ENCODE data around the gene RNF150.
"Not testable (repeated sequence)": the region's sequence is repeated elsewhere in the genome, so short reads cannot be mapped to it uniquely, and the experiment has no call there.

The RNF150 gene

DNA sequence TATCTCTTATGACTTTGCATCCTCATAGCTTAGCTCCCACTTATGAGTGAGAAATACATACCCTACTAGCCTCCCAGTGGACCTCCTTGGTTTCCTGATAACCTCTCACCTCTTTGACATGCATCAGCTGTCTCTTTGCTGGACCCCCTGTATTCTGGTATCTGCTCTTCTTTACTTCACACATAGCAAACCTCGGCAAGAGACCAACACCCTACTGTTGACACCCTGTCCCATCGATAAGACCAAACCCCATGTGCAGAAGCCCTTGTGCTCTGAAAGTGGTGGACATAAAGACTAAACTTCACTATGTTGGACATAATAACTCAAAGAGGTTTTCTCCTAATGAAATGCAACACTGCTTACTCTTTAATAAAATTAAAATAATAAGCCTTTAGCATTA lies 75.7 kb downstream of the RNF150 start:
- H3K4me3 ChIP-seq (ENCODE audit: low read depth in 1 of 2, low read length in 1 of 2) = no peak overlapping the region
- H3K27ac ChIP-seq = no peak overlapping the region
- no peaks in the 10 kb centered on the region for H3K9me3 ChIP-seq
- TF ChIP-seq, protein P1, sequence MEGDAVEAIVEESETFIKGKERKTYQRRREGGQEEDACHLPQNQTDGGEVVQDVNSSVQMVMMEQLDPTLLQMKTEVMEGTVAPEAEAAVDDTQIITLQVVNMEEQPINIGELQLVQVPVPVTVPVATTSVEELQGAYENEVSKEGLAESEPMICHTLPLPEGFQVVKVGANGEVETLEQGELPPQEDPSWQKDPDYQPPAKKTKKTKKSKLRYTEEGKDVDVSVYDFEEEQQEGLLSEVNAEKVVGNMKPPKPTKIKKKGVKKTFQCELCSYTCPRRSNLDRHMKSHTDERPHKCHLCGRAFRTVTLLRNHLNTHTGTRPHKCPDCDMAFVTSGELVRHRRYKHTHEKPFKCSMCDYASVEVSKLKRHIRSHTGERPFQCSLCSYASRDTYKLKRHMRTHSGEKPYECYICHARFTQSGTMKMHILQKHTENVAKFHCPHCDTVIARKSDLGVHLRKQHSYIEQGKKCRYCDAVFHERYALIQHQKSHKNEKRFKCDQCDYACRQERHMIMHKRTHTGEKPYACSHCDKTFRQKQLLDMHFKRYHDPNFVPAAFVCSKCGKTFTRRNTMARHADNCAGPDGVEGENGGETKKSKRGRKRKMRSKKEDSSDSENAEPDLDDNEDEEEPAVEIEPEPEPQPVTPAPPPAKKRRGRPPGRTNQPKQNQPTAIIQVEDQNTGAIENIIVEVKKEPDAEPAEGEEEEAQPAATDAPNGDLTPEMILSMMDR (IDR thresholded peaks at IDR 0.05) = no peak
- no peaks in the 10 kb centered on the region for H3K36me3 ChIP-seq
- no peaks in the 10 kb centered on the region for H3K4me1 ChIP-seq (ENCODE audit: control insufficient read depth in 1 of 2, insufficient read depth in 1 of 2, low read depth in 1 of 2, low read length in 1 of 2)
- H3K27me3 ChIP-seq = no peaks in the 10 kb centered on the region

DNA sequence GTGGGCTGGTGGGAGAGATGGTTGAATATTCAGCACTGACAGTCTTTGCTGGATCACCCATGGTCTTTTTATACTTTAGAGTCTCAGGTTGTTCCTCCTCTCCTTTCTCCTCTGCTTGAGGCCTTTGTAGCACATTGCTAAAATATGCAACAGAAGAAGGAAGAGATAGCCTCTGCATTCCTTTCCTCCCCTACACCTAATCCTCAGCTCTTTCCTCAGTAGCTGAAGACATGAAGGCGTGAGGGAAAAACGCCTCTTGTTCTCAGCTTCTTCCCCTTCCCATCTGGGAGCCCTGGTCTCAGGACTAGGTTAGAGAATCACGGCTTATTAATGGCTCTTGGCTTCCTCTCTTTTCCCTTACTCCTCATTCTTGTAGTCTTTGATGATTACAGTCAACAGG lies 76.8 kb downstream of the RNF150 start:
- TF ChIP-seq, protein P1 (IDR thresholded peaks at IDR 0.05) = no peak
- H3K4me3 ChIP-seq (ENCODE audit: low read depth in 1 of 2, low read length in 1 of 2) = no peak overlapping the region
- no peaks in the 10 kb centered on the region for H3K9me3 ChIP-seq
- H3K36me3 ChIP-seq = no peaks in the 10 kb centered on the region
- no peak overlapping the region for H3K27ac ChIP-seq
- H3K27me3 ChIP-seq = no peaks in the 10 kb centered on the region
- H3K4me1 ChIP-seq (ENCODE audit: control insufficient read depth in 1 of 2, insufficient read depth in 1 of 2, low read depth in 1 of 2, low read length in 1 of 2) = no peaks in the 10 kb centered on the region

DNA sequence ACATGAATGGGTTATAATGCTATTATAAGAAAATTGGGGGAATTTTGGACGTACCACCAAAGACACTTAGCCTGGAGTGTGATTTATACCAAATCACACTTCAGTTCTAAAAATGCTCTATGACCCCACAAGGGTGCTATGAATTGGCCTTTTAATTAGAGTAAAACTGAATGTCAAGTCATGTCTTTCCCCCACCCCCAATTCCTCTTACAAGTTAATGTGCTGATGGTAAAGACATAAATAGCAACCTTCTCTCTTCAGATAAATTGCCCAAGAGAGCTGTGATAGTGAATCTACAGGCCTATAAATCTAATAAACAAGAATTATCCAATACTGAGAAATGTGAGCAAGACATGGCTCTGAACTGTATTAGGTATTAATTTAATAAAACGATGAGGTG lies 78.8 kb downstream of the RNF150 start:
- no peak overlapping the region for H3K27ac ChIP-seq
- no peaks in the 10 kb centered on the region for H3K27me3 ChIP-seq
- no peak overlapping the region for H3K4me3 ChIP-seq (ENCODE audit: low read depth in 1 of 2, low read length in 1 of 2)
- H3K36me3 ChIP-seq = no peaks in the 10 kb centered on the region
- no peaks in the 10 kb centered on the region for H3K9me3 ChIP-seq
- H3K4me1 ChIP-seq (ENCODE audit: control insufficient read depth in 1 of 2, insufficient read depth in 1 of 2, low read depth in 1 of 2, low read length in 1 of 2) = no peaks in the 10 kb centered on the region
- TF ChIP-seq, protein P1 (IDR thresholded peaks at IDR 0.05) = no peak

DNA sequence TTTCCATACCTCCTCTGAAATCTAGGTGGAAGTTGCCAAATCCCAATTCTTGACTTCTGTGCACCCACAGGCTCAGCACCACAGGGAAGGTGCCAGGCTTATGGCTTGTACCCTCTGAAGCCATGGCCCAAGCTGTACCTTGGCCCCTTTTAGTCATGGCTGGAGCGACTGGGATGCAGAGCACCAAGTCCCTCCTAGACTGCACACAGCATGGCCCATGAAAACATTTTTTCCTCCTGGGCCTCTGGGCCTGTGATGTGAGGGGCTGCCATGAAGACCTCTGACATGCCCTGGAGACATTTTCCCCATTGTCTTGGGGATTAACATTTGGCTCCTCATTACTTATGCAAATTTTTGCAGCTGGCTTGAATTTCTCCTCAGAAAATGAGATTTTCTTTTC lies 82.3 kb downstream of the RNF150 start:
- not testable (repeated sequence) for H3K27me3 ChIP-seq; H3K36me3 ChIP-seq; H3K4me1 ChIP-seq (ENCODE audit: control insufficient read depth in 1 of 2, insufficient read depth in 1 of 2, low read depth in 1 of 2, low read length in 1 of 2); H3K4me3 ChIP-seq (ENCODE audit: low read depth in 1 of 2, low read length in 1 of 2); H3K27ac ChIP-seq; H3K9me3 ChIP-seq

DNA sequence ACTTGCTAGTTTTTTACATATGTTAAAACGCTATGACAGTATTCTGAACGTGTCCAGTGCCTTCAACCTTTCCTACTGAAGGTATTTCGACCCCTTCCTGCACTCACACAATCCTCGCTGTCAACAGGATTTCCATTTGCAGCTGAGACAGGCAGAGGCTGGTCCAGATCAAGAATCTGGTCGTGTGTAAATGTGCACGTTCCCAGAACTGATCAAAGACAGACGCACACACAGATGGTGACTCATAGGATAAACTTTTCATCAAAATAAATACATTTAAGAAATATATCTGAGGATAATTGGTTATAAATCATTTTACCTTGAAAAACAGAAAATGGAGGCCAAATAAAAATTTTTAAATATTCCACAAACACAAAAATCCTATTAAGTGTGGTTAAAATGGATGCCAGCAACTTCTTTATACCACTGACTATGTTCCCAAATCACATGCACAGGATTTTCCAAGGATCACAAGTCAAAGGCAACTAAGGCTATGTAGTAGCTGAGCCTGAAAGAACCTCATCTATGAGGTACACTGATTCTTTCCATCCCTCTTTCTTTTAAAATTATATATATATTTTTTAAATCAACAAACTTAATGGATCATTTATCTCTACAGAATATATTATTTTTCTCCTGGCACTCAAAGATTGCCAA lies 85.9 kb downstream of the RNF150 start:
- Histone ChIP-seq H3K4me1 (ENCODE audit: control insufficient read depth in 1 of 2, insufficient read depth in 1 of 2, low read depth in 1 of 2, low read length in 1 of 2) (no peaks in the 10 kb centered on the region), H3K27ac (no peak overlapping the region), H3K4me3 (ENCODE audit: low read depth in 1 of 2, low read length in 1 of 2) (no peak overlapping the region), H3K27me3 (no peaks in the 10 kb centered on the region), H3K36me3 (no peaks in the 10 kb centered on the region), H3K9me3 (no peaks in the 10 kb centered on the region)
- TF ChIP-seq, protein P1 (IDR thresholded peaks at IDR 0.05) = no peak

DNA sequence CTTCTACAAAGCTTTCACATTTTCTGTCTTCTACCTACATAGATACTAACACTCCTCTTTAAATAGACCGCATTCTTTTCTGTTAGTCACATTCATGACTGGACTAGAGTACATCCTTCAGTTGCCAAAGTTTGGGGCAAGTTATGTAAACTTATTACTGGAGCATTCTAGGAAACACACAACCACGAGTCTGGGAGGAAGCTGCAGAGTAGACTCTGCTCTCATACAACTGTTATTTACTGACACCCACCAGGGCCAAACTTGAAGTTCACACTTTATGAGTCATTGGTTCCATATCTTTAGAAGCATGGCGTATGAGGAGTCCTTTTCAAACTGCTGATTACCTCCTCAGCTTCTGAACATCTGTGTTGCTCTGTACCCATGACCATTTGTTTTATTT lies 87.0 kb downstream of the RNF150 start:
- Histone ChIP-seq H3K27ac (no peak overlapping the region), H3K36me3 (no peaks in the 10 kb centered on the region), H3K4me1 (ENCODE audit: control insufficient read depth in 1 of 2, insufficient read depth in 1 of 2, low read depth in 1 of 2, low read length in 1 of 2) (no peaks in the 10 kb centered on the region), H3K4me3 (ENCODE audit: low read depth in 1 of 2, low read length in 1 of 2) (no peak overlapping the region), H3K27me3 (no peaks in the 10 kb centered on the region), H3K9me3 (no peaks in the 10 kb centered on the region)
- TF ChIP-seq, protein P1 (IDR thresholded peaks at IDR 0.05) = no peak
